IMR-90 (cell line): ENCODE measurements around the gene MAN2A1. TPM values are rescaled to one million over a fixed set of nuclear protein-coding genes. Genes with fewer than 3 reads are reported as not detected.

ENCODE experiments used
- ATAC-seq: fragments of 200-7000 bp; cut with Tn5 transposase; 2 replicates; pipeline ENCODE4 v1.9.1; 2020; ENCODE audit warnings: low read depth, mild to moderate bottlenecking, moderate library complexity
- BruUV-seq: library from RNA; stranded (reverse); fragments of 400-500 nt; replicated peaks from 2 replicates; lab custom pipeline; 2021; lab: Mats Ljungman, UMichigan
- CTCF ChIA-PET: fragments of 300-600 bp; formaldehyde crosslinking; extraction: SDS; loops from one replicate; lab custom pipeline; 2021; ENCODE audit warnings: antibody characterized with exemption; lab: Yijun Ruan, JAX
- POLR2A ChIA-PET: fragments of 300-600 bp; sonication (Branson Sonifier 250); formaldehyde crosslinking; loops from one replicate; lab custom pipeline; 2022; ENCODE audit warnings: antibody characterized with exemption; ENCODE audit not compliant: unreplicated experiment; lab: Charles Lee
- DNase-seq: peaks from one replicate; pipeline ENCODE4 v3.0.0; 2013
- H2AFZ ChIP-seq: replicated peaks from 2 replicates; pipeline ENCODE3; 2013; ENCODE audit warnings: low read length, mild to moderate bottlenecking; ENCODE audit not compliant: poor library complexity
- H2AK5ac ChIP-seq: 2 replicates; pipeline ENCODE4 v1.6.1; 2013; ENCODE audit warnings: low read depth, low read length, inconsistent platforms
- H2AK9ac ChIP-seq: replicated peaks from 2 replicates; pipeline ENCODE3; 2013; ENCODE audit warnings: mild to moderate bottlenecking, low read depth, low read length, moderate library complexity; ENCODE audit not compliant: poor library complexity
- H2BK120ac ChIP-seq: 2 replicates; pipeline ENCODE4 v1.6.1; 2013; ENCODE audit warnings: low read depth, low read length, inconsistent platforms
- H2BK15ac ChIP-seq: 3 replicates; pipeline ENCODE4 v1.6.1; 2013; ENCODE audit warnings: low read depth, low read length, inconsistent platforms
- H2BK20ac ChIP-seq: 2 replicates; pipeline ENCODE4 v1.6.1; 2013; ENCODE audit warnings: low read depth, mild to moderate bottlenecking, inconsistent platforms, low read length, moderate library complexity
- H2BK5ac ChIP-seq: 2 replicates; pipeline ENCODE4 v1.6.1; 2013; ENCODE audit warnings: mild to moderate bottlenecking, low read depth, low read length, inconsistent platforms; ENCODE audit not compliant: poor library complexity, severe bottlenecking
- H3K14ac ChIP-seq: replicated peaks from 2 replicates; pipeline ENCODE4 v1.6.1; 2013; ENCODE audit warnings: low read depth, low read length, inconsistent platforms
- H3K18ac ChIP-seq: 2 replicates; pipeline ENCODE4 v1.6.1; 2013; ENCODE audit warnings: low read depth, low read length, control low read depth
- H3K23ac ChIP-seq: 2 replicates; pipeline ENCODE4 v1.6.1; 2013; ENCODE audit warnings: low read depth, low read length, inconsistent platforms
- H3K27ac ChIP-seq: 2 replicates; pipeline ENCODE4 v1.5.1; 2013; ENCODE audit warnings: mild to moderate bottlenecking, control low read depth, low read length; ENCODE audit not compliant: insufficient read depth
- H3K27me3 ChIP-seq: 2 replicates; pipeline ENCODE4 v1.6.1; 2013; ENCODE audit warnings: low read length; ENCODE audit not compliant: control insufficient read depth, insufficient read depth
- H3K36me3 ChIP-seq: 2 replicates; pipeline ENCODE4 v1.6.1; 2013; ENCODE audit warnings: low read length, mixed read lengths; ENCODE audit not compliant: control insufficient read depth, insufficient read depth
- H3K4ac ChIP-seq: 2 replicates; pipeline ENCODE4 v1.6.1; 2013; ENCODE audit warnings: low read depth, low read length, inconsistent platforms
- H3K4me1 ChIP-seq: 2 replicates; pipeline ENCODE4 v1.6.1; 2013; ENCODE audit warnings: low read length, mixed read lengths; ENCODE audit not compliant: control insufficient read depth, insufficient read depth
- H3K4me2 ChIP-seq: 2 replicates; pipeline ENCODE4 v1.6.1; 2013; ENCODE audit warnings: low read depth, mild to moderate bottlenecking, control low read depth, low read length, moderate library complexity
- H3K4me3 ChIP-seq: 2 replicates; pipeline ENCODE4 v1.5.1; 2013; ENCODE audit warnings: low read depth, mild to moderate bottlenecking, control low read depth, low read length, moderate library complexity; ENCODE audit not compliant: insufficient read depth
- H3K56ac ChIP-seq: 2 replicates; pipeline ENCODE4 v1.6.1; 2013; ENCODE audit warnings: low read length, inconsistent platforms; ENCODE audit not compliant: insufficient read depth; ENCODE audit errors: extremely low read depth
- H3K79me1 ChIP-seq, 2 experiments: 2 replicates each; pipeline ENCODE4 v1.6.1; 2013; ENCODE audit warnings: low read length in 2 of 2, inconsistent platforms in 1 of 2, low read depth in 1 of 2
- H3K9ac ChIP-seq: 2 replicates; pipeline ENCODE4 v1.6.1; 2013; ENCODE audit warnings: low read depth, low read length, control low read depth
- H3K9me1 ChIP-seq: 2 replicates; pipeline ENCODE4 v1.6.1; 2013; ENCODE audit warnings: low read length, inconsistent platforms; ENCODE audit not compliant: insufficient read depth
- H3K9me3 ChIP-seq: 2 replicates; pipeline ENCODE4 v1.6.1; 2013; ENCODE audit warnings: low read length; ENCODE audit not compliant: control insufficient read depth, insufficient read depth
- H4K20me1 ChIP-seq: 2 replicates; pipeline ENCODE4 v1.6.1; 2013; ENCODE audit warnings: low read length, inconsistent platforms; ENCODE audit not compliant: insufficient read depth
- H4K5ac ChIP-seq: 2 replicates; pipeline ENCODE4 v1.6.1; 2013; ENCODE audit warnings: mild to moderate bottlenecking, low read depth, low read length, control low read depth
- H4K8ac ChIP-seq, 2 experiments: 2 replicates each; pipeline ENCODE4 v1.6.1; 2013; ENCODE audit warnings: low read depth in 2 of 2, low read length in 2 of 2, control low read depth in 1 of 2, inconsistent platforms in 1 of 2
- H4K91ac ChIP-seq: 2 replicates; pipeline ENCODE4 v1.6.1; 2013; ENCODE audit warnings: low read depth, low read length, inconsistent platforms; ENCODE audit not compliant: insufficient read depth
- BHLHE40 ChIP-seq: fragments of 150-350 bp; IDR thresholded peaks from 2 replicates; pipeline ENCODE4 v1.6.1; 2016; ENCODE audit warnings: mild to moderate bottlenecking, low read depth, low read length
- CEBPB ChIP-seq: IDR thresholded peaks from 2 replicates; pipeline ENCODE4 v1.6.1; 2012; ENCODE audit warnings: low read depth, low read length, improper control_type of control experiment
- CHD1 ChIP-seq: IDR thresholded peaks from 2 replicates; pipeline ENCODE4 v1.6.1; 2012; ENCODE audit warnings: low read depth, low read length, improper control_type of control experiment
- FOS ChIP-seq: fragments of 150-350 bp; IDR thresholded peaks from 2 replicates; pipeline ENCODE4 v1.6.1; 2016; ENCODE audit warnings: low read depth, low read length
- MAZ ChIP-seq: IDR thresholded peaks from 2 replicates; pipeline ENCODE4 v1.6.1; 2012; ENCODE audit warnings: low read depth, mild to moderate bottlenecking, low read length, improper control_type of control experiment, moderate library complexity, borderline replicate concordance
- MXI1 ChIP-seq: IDR thresholded peaks from 2 replicates; pipeline ENCODE4 v1.6.1; 2012; ENCODE audit warnings: low read depth, mild to moderate bottlenecking, low read length, moderate library complexity, borderline replicate concordance
- NFE2L2 ChIP-seq: fragments of 150-350 bp; IDR thresholded peaks from 2 replicates; pipeline ENCODE4 v1.6.1; 2016; ENCODE audit warnings: low read depth, mild to moderate bottlenecking, low read length
- POLR2A ChIP-seq: IDR thresholded peaks from 2 replicates; pipeline ENCODE4 v1.6.1; 2012; ENCODE audit warnings: mild to moderate bottlenecking, low read depth, low read length
- RAD21 ChIP-seq: IDR thresholded peaks from 2 replicates; pipeline ENCODE4 v1.6.1; 2012; ENCODE audit warnings: low read length, improper control_type of control experiment
- RCOR1 ChIP-seq: IDR thresholded peaks from 2 replicates; pipeline ENCODE4 v1.6.1; 2012; ENCODE audit warnings: mild to moderate bottlenecking, low read length, improper control_type of control experiment; ENCODE audit not compliant: insufficient replicate concordance
- RFX5 ChIP-seq: IDR thresholded peaks from 2 replicates; pipeline ENCODE4 v1.8.0; 2012; ENCODE audit warnings: low read depth, mild to moderate bottlenecking, low read length, moderate library complexity
- SMC3 ChIP-seq: fragments of 150-350 bp; IDR thresholded peaks from 2 replicates; pipeline ENCODE4 v1.6.1; 2016; ENCODE audit warnings: low read depth, mild to moderate bottlenecking, antibody characterized with exemption, low read length, moderate library complexity
- WGBS, 2 experiments: methylation state at CpG; one replicate each; pipeline versions ENCODE4 v1.1.5 to v1.1.7; 2013; ENCODE audit warnings: missing lambda C conversion rate in 2 of 2; ENCODE audit not compliant: insufficient read length in 1 of 2; ENCODE audit errors: extremely low coverage in 2 of 2; 5-methylcytosine and 5-hydroxymethylcytosine counted together
- dilution Hi-C: fragments of 300-500 bp; cut with HindIII; formaldehyde crosslinking; loops from one replicate; pipeline ENCODE4 v1.14.3; 2018; ENCODE audit warnings: low sequenced_read_pairs; ENCODE audit not compliant: unreplicated experiment
- in situ Hi-C: fragments of 300-500 bp; cut with MboI; formaldehyde crosslinking; loops from 3 replicates; pipeline ENCODE4 v1.14.3; 2019; ENCODE audit warnings: low sequenced_read_pairs, inconsistent platforms, mixed read lengths
- intact Hi-C: fragments of 100-400 bp; cut with micrococcal nuclease; formaldehyde crosslinking; loops from 2 replicates; pipeline ENCODE4 v1.10.0; 2022
- polyA plus RNA-seq, 3 experiments: library from polyadenylated mRNA; depleted of rRNA; stranded (reverse); fragments of >200 nt; gene quantifications; 2 replicates each; pipeline ENCODE4 v1.2.3, GENCODE V29; 2012; ENCODE audit warnings: low replicate concordance in 1 of 3
- total RNA-seq: library from RNA; depleted of rRNA; stranded (reverse); fragments of >200 nt; gene quantifications from 2 replicates; pipeline ENCODE4 v1.2.3, GENCODE V29; 2012
- TF ChIP-seq, protein P1 (sequence below): conservative IDR thresholded peaks from 2 replicates; pipeline ENCODE4 v1.5.1; 2012; ENCODE audit warnings: mild to moderate bottlenecking, low read depth, low read length, improper control_type of control experiment
- TF ChIP-seq, protein P2 (sequence below): fragments of 150-350 bp; IDR thresholded peaks from 2 replicates; pipeline ENCODE4 v1.6.1; 2017; ENCODE audit warnings: mild to moderate bottlenecking, antibody characterized with exemption, low read length, low read depth
- TF ChIP-seq, protein P3 (sequence below): fragments of 150-350 bp; IDR thresholded peaks from 2 replicates; pipeline ENCODE4 v1.6.1; 2016; ENCODE audit warnings: low read depth, mild to moderate bottlenecking, low read length, moderate library complexity, borderline replicate concordance

Gene MAN2A1
- total and polyA plus RNA-seq, 2 of the 4 experiments (the other 2 are of a cell fraction): 16.4 to 29.6 TPM

DNA sequence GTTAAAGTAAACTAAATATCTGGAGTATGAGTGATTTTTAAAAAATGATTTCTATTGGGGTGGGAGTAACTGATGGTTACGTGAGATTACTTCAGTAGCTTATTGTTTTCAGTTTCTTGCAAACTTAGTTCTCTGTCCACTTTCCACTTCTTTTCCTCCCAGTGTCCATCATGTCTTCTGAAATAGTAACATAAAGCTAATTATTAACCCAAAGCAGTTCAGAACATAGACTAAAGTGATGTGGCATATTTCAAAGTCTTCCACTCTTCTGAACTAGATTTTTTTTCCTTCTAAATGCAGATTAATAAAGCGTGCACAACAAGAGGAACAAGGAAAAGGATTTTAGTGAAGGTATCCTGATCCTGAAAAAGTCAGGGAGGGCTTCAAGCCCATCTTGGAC, 114.1 kb downstream of the MAN2A1 start:
- Histone ChIP-seq H2AK5ac (no peak overlapping the region), H3K4me3 (no peak overlapping the region), H2AK9ac (no peak overlapping the region), H3K27ac (no peak overlapping the region), H3K18ac (no peak overlapping the region), H3K27me3 (no peaks in the 10 kb centered on the region), H3K4me1 (peaks cover 4% of the 10 kb centered on the region), H3K9ac (no peak overlapping the region), H3K79me1 (peaks cover 0 to 7% of the 10 kb centered on the region in 2 experiments; a peak in 2 of 4 replicates), H4K8ac (no peak overlapping the region), H3K36me3 (peaks cover 1% of the 10 kb centered on the region; the same call in 1 of the 2 replicates), H3K9me3 (no peaks in the 10 kb centered on the region), H4K91ac (no peak overlapping the region), H2AFZ (no peak overlapping the region), H4K20me1 (no peaks in the 10 kb centered on the region), H3K9me1 (peaks cover 6% of the 10 kb centered on the region; the same call in 1 of the 2 replicates), H2BK5ac (no peak overlapping the region), H2BK20ac (no peak overlapping the region), H3K56ac (no peak overlapping the region), H3K23ac (no peak overlapping the region), H2BK15ac (no peak overlapping the region), H3K14ac (no peak overlapping the region), H4K5ac (no peak overlapping the region), H3K4ac (no peak overlapping the region), H2BK120ac (no peak overlapping the region), H3K4me2 (no peak overlapping the region)
- ChIA-PET POLR2A (interaction anchor here (0.6 kb wide), 1 partner anchor 1172 kb away, joined by 3 read pairs; no protein-coding TSS in a partner anchor), CTCF (interaction anchor here (0.7 kb wide), 1 partner anchor 20 kb away, joined by 3 read pairs; no protein-coding TSS in a partner anchor)
- no peak for ATAC-seq
- dilution Hi-C loops (no loop called here), in situ Hi-C loops (no loop called here), intact Hi-C loops (no loop called here)
- WGBS, 2 experiments: no CpG with 5 or more reads among the region's 2 CpGs
- DNase-seq: no peak
- BruUV-seq: no TSS peak
- TF ChIP-seq RCOR1: no peak
- TF ChIP-seq BHLHE40: no peak
- TF ChIP-seq MAZ: no peak
- TF ChIP-seq RAD21: no peak
- no peak for TF ChIP-seq CEBPB
- TF ChIP-seq, protein P1, sequence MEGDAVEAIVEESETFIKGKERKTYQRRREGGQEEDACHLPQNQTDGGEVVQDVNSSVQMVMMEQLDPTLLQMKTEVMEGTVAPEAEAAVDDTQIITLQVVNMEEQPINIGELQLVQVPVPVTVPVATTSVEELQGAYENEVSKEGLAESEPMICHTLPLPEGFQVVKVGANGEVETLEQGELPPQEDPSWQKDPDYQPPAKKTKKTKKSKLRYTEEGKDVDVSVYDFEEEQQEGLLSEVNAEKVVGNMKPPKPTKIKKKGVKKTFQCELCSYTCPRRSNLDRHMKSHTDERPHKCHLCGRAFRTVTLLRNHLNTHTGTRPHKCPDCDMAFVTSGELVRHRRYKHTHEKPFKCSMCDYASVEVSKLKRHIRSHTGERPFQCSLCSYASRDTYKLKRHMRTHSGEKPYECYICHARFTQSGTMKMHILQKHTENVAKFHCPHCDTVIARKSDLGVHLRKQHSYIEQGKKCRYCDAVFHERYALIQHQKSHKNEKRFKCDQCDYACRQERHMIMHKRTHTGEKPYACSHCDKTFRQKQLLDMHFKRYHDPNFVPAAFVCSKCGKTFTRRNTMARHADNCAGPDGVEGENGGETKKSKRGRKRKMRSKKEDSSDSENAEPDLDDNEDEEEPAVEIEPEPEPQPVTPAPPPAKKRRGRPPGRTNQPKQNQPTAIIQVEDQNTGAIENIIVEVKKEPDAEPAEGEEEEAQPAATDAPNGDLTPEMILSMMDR: no peak
- no peak for TF ChIP-seq NFE2L2
- no peak for TF ChIP-seq POLR2A
- no peak for TF ChIP-seq CHD1
- TF ChIP-seq SMC3: no peak
- TF ChIP-seq, protein P2, sequence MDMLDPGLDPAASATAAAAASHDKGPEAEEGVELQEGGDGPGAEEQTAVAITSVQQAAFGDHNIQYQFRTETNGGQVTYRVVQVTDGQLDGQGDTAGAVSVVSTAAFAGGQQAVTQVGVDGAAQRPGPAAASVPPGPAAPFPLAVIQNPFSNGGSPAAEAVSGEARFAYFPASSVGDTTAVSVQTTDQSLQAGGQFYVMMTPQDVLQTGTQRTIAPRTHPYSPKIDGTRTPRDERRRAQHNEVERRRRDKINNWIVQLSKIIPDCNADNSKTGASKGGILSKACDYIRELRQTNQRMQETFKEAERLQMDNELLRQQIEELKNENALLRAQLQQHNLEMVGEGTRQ: no peak
- TF ChIP-seq FOS: no peak
- TF ChIP-seq, protein P3, sequence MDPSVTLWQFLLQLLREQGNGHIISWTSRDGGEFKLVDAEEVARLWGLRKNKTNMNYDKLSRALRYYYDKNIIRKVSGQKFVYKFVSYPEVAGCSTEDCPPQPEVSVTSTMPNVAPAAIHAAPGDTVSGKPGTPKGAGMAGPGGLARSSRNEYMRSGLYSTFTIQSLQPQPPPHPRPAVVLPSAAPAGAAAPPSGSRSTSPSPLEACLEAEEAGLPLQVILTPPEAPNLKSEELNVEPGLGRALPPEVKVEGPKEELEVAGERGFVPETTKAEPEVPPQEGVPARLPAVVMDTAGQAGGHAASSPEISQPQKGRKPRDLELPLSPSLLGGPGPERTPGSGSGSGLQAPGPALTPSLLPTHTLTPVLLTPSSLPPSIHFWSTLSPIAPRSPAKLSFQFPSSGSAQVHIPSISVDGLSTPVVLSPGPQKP: no peak
- no peak for TF ChIP-seq RFX5
- no peak for TF ChIP-seq MXI1
